GM21367 (cell line): ENCODE measurements around the gene CNOT4.

Experiments used
- ATAC-seq: cut with Tn5 transposase; IDR thresholded peaks from one replicate; pipeline ENCODE4 v1.9.1; 2021; ENCODE audit not compliant: unreplicated experiment

CNOT4 gene

DNA sequence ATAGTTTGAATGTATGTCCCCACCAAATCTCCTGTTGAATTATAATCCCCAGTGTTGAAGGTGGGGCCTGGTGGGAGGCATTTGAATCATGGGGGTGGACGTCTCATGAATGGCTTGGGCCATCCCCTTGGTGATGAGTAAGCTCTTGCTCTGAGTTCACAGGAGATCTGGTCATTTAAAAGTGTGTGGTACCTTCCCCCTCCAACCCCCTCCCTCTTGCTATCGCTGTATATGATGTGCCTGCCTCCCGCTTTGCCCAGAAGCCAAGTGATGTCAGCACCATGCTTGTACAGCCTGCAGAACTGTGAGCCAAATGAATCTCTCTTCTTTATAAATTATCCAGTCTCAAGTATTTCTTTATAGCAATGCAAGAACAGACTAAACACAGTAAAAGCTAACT is 103.0 kb downstream of the CNOT4 start:
- no peak for ATAC-seq

DNA sequence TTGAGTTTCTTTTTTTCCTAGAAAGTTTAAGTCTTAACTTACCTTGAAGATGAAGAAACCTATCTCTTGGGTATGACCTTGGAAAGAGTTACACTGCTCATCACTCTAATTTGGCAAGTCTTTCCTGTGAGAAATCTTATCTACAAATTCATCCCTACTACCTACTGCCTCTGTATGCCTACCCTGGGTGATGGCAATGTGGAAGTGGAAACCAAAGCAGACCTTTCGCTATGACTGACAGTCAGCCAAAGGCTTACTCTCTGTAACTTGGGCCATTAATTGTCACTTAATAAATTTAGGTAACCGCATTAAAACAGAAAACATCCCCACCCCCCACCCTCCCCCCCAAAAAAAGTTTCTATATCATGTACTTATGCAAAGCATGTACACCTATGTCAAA is 103.9 kb downstream of the CNOT4 start:
- no peak for ATAC-seq

DNA sequence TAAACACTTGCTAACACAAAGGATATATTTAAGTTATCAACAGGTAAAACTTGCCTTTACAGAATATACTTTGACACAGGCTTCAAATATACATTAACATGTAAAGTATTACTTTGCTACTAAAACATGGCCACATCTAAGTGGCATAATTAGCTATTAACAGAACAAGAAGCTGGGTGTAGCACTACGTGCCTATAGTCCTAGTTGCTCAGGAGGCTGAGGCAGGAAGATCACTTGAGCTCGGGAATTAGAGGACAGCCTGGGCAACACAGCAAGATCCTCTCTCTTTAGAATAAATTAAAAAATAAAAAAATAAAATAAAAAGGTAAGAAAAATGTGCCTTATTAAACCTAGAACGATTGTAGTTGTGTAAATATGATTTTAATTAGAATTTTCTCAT is 106.6 kb downstream of the CNOT4 start:
- no peak for ATAC-seq

DNA sequence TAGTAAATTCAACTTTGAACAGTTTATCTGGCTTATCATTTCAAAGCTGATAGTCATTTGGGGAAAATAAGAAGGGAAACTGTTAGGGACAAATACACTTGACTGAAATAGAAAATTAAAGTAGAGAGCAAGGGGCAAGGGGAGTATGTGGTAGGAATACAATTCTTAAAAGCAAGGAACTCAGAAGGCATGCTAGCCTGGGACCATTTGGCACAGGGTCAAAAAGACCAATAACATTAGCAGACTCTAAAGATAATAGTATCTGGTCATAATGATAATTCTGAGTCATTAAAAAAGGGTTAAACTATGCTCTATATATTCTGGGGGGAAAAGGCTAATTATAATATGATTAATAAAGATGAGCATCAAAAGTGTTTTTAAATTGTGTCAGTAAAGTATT is 112.2 kb downstream of the CNOT4 start:
- ATAC-seq, result no peak

DNA sequence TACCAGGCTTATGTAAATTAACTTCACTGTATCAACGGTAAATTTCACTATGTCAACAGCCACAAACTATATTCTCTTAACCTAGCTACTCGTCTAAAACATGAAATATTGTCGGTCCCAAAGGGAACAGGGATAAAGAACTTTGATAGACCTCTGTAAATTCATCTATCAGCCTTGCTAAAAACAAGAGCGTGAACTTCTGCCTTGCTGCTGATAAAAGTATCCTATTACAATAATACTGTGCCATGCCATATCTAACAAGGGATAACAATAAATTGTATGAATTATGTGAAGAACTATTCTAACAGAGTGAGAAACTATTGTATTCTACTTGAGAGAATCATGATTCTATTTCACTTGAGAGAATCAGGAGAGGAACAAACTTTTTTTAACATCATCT is 117.2 kb downstream of the CNOT4 start:
- no peak for ATAC-seq

DNA sequence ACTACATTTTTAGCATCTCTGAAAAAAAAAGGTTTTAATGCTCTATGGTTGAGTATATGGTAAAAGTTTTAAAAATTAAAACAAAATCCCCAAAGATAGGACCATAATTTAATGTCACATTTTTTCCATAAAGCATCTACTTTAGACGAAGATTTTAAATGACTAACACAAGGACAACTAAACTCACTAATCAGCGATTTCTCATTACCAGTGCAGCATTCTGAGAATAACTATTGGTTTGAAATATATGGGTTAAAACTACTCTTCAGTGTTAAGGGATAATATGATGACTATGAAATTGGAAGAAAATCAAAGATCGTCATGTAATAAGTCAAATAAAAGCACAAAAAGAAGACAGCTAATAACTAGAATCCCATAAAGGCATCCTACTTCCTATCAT is 118.4 kb downstream of the CNOT4 start:
- no peak for ATAC-seq

DNA sequence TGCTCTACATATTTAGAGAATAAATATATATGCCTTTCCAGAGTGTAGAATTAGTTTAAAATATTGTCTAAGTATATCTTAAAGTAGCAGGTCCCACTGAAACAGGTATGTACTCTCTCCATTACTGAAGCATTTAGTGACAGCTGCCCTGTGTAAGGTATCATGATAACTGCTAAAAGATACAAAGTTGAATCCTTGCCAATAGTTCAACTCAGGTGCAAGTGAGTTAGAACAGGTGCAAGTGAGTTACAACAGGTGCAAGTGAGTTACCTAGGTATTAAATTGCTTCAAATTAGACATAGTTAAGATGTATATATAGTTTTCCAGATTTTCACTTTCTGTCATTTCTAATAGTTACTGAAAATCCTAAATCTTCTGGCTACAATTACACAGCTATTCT is 119.1 kb downstream of the CNOT4 start:
- ATAC-seq, result no peak

DNA sequence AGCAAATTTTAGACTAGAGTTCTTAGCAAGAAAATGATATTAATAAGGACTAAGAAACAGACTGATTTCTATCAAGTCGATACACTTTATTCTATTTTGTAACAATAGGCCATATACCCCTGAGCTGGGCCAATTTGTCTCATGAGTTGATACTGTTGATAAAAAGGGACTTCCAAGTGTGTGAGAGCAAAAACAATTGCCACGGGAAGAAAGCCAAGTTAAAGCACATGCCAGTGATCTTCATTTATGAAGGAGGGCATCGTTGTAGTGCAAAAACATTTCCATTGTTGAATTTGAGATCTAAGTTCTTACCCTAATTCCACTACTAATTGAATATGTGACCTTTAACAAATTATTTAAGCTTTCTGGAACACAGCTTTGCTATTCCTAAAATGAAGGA is 119.9 kb downstream of the CNOT4 start:
- no peak for ATAC-seq

DNA sequence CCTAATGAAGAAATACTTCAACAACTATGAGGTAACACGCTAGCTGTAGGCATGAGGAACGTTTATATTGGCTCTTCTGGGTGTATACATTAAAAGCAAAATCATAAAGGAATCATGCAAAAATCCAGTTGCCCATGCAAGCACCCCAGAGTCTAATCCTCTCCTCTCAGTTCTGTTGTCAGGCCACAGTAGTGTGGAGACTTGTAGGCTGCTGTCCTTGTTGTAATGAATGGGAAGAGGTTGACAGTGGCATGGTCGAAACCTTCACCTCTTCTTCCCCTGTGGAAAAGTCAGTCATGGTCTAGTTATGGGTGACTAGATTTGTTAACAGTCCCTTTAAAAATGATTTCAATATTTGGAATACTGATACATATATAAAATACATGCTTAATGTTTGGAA is 121.3 kb downstream of the CNOT4 start:
- ATAC-seq, result no peak

DNA sequence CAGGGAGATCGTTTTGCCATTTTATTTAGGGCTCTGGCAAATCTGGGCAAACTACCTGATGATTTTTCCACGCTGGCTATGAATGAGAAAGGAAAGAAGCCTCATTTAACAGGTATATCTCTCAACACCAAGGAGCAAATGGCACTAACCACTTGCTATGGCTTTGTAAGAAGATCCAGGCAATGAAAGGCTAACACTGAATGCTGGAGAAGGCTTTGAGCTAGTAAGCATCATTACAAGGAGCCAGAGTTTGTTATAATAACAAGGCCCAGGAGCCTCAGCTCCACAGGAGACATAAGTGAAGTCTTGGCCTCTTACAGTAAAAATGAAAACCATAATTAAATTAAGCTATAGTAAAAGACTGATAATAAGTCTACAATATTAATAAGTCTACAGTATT is 123.1 kb downstream of the CNOT4 start:
- ATAC-seq, result no peak

DNA sequence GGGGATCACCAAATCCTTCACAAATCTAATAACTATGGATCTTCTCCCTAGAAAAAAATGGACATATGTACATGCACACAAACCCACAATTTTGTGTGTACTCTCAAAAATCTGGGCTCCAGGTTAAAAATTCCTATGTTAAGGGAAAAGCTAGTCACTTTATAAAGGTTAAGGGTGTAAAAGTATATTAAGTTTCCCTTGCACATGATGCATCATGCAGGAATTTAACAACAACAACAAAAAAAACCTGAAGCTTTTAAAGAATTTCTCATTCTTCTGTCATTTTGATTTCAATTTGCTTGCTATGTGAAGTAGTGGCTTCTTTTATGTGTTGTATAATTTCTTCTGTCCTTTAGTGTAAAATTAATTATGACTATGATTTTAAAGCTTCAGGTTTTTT is 123.7 kb downstream of the CNOT4 start:
- no peak for ATAC-seq

DNA sequence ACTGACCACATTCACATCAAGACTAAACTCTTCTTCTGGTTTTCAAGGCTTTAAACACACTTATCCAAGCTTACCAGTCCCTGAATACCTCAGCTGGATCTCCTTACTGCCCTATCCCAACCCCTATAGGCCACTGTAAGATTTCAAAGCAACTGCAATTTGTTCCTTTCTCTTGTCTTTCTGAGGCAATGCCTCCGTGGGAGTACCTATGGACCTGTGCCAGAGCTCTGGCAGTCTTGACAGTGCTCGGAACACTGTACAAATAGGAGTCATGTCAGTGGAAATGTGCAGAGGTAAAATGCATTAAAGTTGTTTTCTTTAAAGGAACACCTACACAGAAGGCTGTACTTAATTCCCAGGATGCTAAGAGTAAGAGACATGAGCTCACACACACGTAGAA is 124.7 kb downstream of the CNOT4 start:
- ATAC-seq, result no peak

DNA sequence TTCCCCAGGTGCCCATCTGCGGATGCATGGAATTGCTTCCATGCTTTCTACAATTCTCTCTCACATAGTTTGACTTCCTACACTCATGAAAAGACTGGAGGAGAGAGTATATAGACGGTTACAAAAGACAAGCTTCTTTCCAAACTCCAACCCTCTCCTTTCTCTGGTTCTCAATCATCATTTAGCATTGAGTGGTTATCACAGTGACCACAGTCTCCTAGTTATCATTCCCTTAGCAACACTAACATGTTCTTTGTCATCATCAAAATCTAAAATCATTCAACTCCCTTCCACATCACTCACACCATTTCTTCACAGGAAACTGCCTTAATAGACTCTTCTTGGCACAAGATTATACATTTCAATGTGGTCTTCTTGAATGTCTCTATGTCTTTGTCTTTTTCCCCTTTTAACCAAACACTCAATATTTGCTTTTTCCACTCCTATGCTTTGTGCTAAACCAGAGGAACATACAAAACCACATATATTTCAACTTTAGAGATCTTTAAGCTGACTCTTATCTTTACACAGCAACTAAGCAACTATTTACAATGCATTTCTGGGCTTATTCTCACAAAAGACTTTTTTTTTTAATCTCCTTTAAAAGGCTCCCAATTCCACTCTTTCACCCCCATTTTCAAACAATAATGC is 126.3 kb downstream of the CNOT4 start:
- no peak for ATAC-seq

DNA sequence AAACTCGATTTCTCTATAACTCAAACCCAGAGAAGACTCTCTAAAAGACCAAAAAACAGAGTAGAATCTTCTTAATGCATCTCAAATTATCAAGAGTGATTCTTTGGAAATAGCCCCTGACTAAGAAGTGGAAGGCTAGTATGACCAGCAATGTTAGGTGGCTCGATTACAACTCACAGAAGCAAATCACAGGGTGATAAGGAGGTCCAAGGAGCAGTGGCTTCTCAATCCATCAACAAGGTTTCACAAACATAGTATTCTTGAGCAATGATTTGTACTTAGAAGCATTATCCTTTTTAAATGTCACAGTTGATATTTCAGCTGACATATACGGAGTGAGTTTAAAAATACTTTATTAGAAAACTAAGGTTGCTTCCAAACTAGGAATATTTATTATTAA is 127.7 kb downstream of the CNOT4 start:
- ATAC-seq, result no peak

DNA sequence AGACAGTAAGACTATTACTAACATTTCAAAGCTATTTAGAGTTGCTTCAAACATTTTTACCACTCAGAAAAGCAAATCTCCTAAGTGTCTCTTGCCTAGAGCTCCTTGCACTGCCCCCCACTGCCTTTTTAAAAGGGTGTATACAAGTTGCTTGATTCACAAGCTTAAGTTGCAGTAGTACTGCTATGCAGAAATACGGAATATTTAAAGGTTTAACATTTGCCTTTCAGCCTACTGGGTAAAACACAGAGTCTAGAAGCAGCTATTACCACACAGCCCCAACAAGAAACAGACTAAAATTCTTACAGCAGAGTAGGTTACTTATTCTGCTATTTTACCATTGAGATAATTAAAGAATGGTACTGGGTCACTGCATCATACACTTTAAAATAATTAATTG is 128.5 kb downstream of the CNOT4 start:
- no peak for ATAC-seq

DNA sequence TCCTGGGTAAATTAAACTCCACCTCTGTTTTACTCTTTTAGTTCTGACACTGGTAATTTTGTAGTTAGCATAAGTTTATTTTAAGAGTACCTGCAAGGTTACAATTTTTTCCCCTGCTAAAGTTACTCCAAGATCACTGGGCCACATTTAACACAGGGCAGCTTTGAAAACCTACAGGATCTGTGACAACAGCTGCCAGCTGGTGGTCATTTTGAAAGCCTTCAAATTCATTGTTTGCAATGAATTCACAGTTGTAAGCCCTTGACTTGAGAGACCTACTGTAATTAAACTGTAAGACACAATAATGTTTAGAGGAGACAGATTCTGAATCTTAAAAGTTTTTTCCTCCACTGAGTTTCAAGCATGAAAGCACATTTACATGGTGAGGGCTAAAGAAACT is 129.6 kb downstream of the CNOT4 start:
- ATAC-seq, result no peak

DNA sequence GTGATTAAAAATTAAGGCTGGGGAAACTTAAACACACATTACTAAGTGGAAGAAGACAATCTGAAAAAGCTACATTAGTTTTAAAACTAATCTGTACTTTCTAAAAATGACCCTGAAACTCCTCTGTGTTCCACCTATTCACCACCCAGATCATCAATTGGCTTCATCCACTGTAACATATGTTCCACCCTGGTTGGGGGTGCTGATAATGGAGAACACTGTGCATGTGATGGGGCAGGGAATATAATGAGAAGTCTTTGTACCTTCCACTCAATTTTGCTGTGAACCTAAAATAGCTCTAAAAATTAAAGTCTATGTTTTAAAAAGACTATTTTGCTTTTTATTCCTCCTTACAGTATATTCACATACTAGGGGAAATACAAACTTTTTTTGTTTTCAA is 132.7 kb downstream of the CNOT4 start:
- ATAC-seq, result no peak

DNA sequence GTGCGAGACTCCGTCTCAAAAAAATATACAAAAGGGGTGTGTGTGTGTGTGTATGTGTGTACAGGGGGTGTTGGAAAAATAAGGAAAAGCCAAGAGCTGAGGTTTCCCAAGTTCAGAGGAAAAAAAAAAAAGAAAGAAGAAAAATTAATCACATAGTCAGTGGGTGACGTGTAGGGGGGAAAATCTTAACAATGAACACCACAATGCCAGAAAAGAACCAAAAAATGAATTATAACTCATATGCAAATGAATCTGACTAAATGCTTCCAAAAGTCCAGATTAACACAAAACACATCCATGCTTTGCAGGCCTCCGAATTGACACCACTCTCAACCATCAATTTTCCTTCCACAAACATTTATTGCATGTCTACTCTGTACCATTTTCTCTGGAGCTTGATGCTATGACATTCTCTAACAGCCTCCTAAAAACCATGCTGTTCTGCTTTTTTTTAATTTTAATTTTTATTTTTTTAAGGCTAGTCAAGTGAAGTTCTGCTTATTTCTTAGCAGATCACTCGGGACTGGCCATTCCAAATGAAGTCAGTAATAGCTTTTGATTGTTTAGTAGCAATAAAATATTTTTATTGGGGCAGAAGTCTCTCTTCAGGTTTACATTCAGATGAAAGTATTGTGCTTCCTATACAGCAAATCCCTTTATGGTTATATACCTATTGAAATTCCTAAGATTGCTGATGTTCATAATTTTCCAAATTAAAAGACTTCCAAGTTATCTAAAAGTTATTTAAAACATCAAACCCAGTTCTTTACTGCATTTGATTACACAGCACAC is 133.8 kb downstream of the CNOT4 start:
- ATAC-seq, result no peak

DNA sequence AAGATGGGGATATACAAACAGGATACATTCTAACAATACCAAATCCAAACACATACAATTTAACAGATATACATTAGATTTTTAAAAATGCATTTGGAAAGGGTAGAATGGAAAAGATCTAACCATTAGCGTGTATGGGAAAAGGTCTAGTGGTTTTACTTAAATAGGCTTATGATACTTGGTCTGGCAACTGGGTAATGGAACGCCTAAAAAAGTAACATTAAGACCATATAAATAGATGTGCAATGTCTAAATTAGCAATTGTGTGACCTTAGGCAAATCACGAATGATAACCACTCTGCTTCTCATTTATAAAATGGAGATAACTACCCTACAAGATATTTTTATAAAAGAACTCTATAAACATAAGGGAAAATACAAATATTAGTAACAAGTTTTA is 135.2 kb downstream of the CNOT4 start:
- ATAC-seq, result no peak

DNA sequence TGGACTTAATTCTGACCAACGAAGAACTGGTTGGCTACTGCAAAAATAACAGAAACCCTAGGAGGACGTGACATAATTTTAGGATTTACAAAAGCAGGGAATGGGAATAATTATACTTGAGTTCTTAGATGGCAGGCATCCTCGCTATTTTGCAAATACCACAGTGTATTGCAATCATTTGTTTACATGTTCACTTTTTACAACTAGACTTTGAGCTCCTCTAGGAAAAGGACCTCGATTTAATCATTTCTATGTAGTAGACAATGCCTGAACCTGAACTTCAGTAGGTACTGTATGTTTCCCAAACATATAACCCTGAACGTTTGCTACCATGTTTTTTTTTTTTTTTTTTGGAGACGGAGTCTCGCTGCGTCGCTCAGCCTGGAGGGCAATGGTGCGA is 137.7 kb downstream of the CNOT4 start:
- ATAC-seq, result no peak

DNA sequence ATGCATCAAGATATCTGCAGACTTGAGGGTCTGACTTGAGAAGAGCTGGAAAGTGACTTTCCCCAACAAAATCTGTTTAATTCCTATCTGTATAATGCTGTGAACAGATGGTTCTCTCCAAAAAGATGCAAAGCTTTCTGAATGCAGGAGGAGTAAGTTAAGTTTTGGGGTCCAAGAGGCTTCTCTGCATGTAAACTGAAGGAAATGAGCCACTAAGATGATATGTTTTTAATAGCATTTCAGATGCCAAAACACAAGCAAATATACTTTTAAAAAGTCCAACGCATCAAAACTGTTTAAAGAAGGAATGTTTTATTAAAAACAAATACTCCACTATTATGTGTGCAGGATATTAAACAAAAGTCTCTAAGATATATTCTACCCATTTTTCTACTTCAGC is 139.2 kb downstream of the CNOT4 start:
- ATAC-seq, result no peak

DNA sequence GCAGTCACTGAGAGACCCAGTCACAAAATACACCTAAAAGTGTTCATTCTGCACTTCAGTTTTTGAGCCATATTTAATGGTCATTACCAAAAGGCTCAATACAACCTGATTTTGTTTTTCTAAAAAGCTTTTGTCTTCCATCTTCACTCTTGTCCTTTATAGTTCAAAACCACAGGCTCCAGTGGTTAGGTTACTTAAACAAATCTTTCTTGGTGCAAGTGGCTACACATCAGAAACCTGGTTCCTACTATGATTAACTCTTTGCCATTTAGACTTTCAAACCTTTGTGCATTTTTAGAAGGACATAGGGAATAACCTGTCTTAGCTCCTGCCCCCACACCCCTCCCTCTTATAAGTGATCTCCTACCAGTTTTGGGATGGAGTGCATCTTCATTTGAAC is 140.5 kb downstream of the CNOT4 start:
- no peak for ATAC-seq
